GM23338 (cell line): Measurements from ENCODE around the gene JAM2. TPM values are rescaled to one million over a fixed set of nuclear protein-coding genes. Genes with fewer than 3 reads are reported as not detected.

Experiments used
- ATAC-seq: fragments of 200-7000 bp; cut with Tn5 transposase; 3 replicates; pipeline ENCODE4 v1.9.1; 2020
- DNase-seq: peaks from one replicate; pipeline ENCODE4 v3.0.0-alpha.2; 2015; ENCODE audit warnings: low spot score
- H2AFZ ChIP-seq: fragments of 200-600 bp; sonication (generic); 2 replicates; pipeline ENCODE4 v1.8.0; 2016; ENCODE audit warnings: antibody characterized with exemption, mild to moderate bottlenecking, moderate library complexity
- H3F3A ChIP-seq: fragments of 200-600 bp; sonication (generic); replicated peaks from 2 replicates; pipeline ENCODE4 v1.8.0; 2017; ENCODE audit warnings: antibody characterized with exemption, mixed run types, low read depth
- H3K27ac ChIP-seq: fragments of 200-600 bp; sonication (generic); 2 replicates; pipeline ENCODE4 v1.6.1; 2016; ENCODE audit warnings: low read depth
- H3K27me3 ChIP-seq: fragments of 200-600 bp; sonication (generic); 2 replicates; pipeline ENCODE4 v1.8.0; 2016; ENCODE audit warnings: mild to moderate bottlenecking, mixed run types, moderate library complexity; ENCODE audit not compliant: insufficient read depth
- H3K36me3 ChIP-seq: fragments of 200-600 bp; sonication (generic); 2 replicates; pipeline ENCODE4 v1.8.0; 2016; ENCODE audit warnings: mild to moderate bottlenecking; ENCODE audit not compliant: insufficient read depth
- H3K4me1 ChIP-seq: fragments of 200-600 bp; sonication (generic); 2 replicates; pipeline ENCODE4 v1.8.0; 2016; ENCODE audit warnings: mild to moderate bottlenecking, moderate library complexity; ENCODE audit not compliant: insufficient read depth
- H3K4me2 ChIP-seq: fragments of 200-600 bp; sonication (generic); 2 replicates; pipeline ENCODE4 v1.7.1; 2017; ENCODE audit warnings: mixed run types
- H3K4me3 ChIP-seq: fragments of 200-600 bp; sonication (generic); 2 replicates; pipeline ENCODE4 v1.6.1; 2016; ENCODE audit warnings: mixed run types
- H3K79me2 ChIP-seq: fragments of 200-600 bp; sonication (generic); replicated peaks from 2 replicates; pipeline ENCODE4 v1.8.0; 2017; ENCODE audit warnings: mild to moderate bottlenecking; ENCODE audit not compliant: insufficient read depth
- H3K9me2 ChIP-seq: fragments of 200-600 bp; sonication (generic); 2 replicates; pipeline ENCODE4 v1.8.0; 2017; ENCODE audit not compliant: insufficient read depth
- H4K20me1 ChIP-seq: fragments of 200-600 bp; sonication (generic); replicated peaks from 2 replicates; pipeline ENCODE4 v1.8.0; 2017; ENCODE audit warnings: mild to moderate bottlenecking; ENCODE audit not compliant: insufficient read depth
- H3K27ac Mint-ChIP-seq: 2 replicates; pipeline ENCODE4 v1.8.0; 2020; ENCODE audit warnings: inconsistent platforms, mild to moderate bottlenecking, moderate library complexity, mixed read lengths
- H3K27me3 Mint-ChIP-seq: 3 replicates; pipeline ENCODE4 v1.8.0; 2022; ENCODE audit warnings: low read depth, mild to moderate bottlenecking, moderate library complexity, mixed read lengths, inconsistent platforms; ENCODE audit not compliant: insufficient read depth, poor library complexity
- H3K36me3 Mint-ChIP-seq: 3 replicates; pipeline ENCODE4 v1.8.0; 2021; ENCODE audit warnings: low read depth, mild to moderate bottlenecking, inconsistent platforms, moderate library complexity, mixed read lengths
- H3K4me1 Mint-ChIP-seq: 3 replicates; pipeline ENCODE4 v1.8.0; 2020; ENCODE audit warnings: mild to moderate bottlenecking, inconsistent platforms, mixed read lengths
- H3K4me3 Mint-ChIP-seq: 3 replicates; pipeline ENCODE4 v1.8.0; 2021; ENCODE audit warnings: moderate library complexity, mild to moderate bottlenecking, inconsistent platforms, mixed read lengths
- H3K9me3 Mint-ChIP-seq: 3 replicates; pipeline ENCODE4 v1.8.0; 2020; ENCODE audit warnings: moderate library complexity, mild to moderate bottlenecking, inconsistent platforms, mixed read lengths
- CREB1 ChIP-seq: fragments of 250-450 bp; sonication (Bioruptor Pico); IDR thresholded peaks from 2 replicates; pipeline ENCODE4 v1.5.0; 2020; ENCODE audit warnings: low read depth, mild to moderate bottlenecking, moderate library complexity
- ETS1 ChIP-seq: IDR thresholded peaks from 2 replicates; pipeline ENCODE4 v1.6.1; 2016; ENCODE audit warnings: antibody characterized with exemption
- EZH2 ChIP-seq: fragments of 200-600 bp; sonication (generic); IDR thresholded peaks from one replicate; pipeline ENCODE4 v1.8.0; 2017; ENCODE audit warnings: antibody characterized with exemption, mild to moderate bottlenecking, low read depth; ENCODE audit not compliant: unreplicated experiment
- EZH2phosphoT487 ChIP-seq: fragments of 200-600 bp; sonication (generic); IDR thresholded peaks from one replicate; pipeline ENCODE4 v1.8.1; 2018; ENCODE audit warnings: antibody characterized with exemption; ENCODE audit not compliant: unreplicated experiment
- JUNB ChIP-seq: IDR thresholded peaks from one replicate; pipeline ENCODE4 v1.6.1; 2016; ENCODE audit warnings: antibody characterized with exemption; ENCODE audit not compliant: unreplicated experiment
- NANOG ChIP-seq: IDR thresholded peaks from 2 replicates; pipeline ENCODE4 v1.6.1; 2016; ENCODE audit warnings: antibody characterized with exemption, borderline replicate concordance
- POLR2AphosphoS5 ChIP-seq: IDR thresholded peaks from 2 replicates; pipeline ENCODE4 v1.6.1; 2016; ENCODE audit warnings: antibody characterized with exemption, low read depth
- STAT1 ChIP-seq: IDR thresholded peaks from one replicate; pipeline ENCODE4 v1.6.1; 2016; ENCODE audit warnings: antibody characterized with exemption; ENCODE audit not compliant: unreplicated experiment
- ZNF331 ChIP-seq: fragments of 250-450 bp; sonication (Bioruptor Pico); IDR thresholded peaks from 2 replicates; pipeline ENCODE4 v1.5.0; 2020; ENCODE audit warnings: low read depth, mild to moderate bottlenecking, moderate library complexity
- polyA plus RNA-seq: library from polyadenylated mRNA; unstranded; fragments of >200 nt; fragmentation: Nextera tagmentation; extraction: Ambion mirVana; gene quantifications from 2 replicates; pipeline ENCODE4 v1.2.1, GENCODE V29; 2016
- total RNA-seq: library from RNA; depleted of rRNA; stranded (reverse); fragments of >200 nt; shearing (Covaris generic); gene quantifications from 2 replicates; pipeline ENCODE4 v1.2.3, GENCODE V29; 2014
- TF ChIP-seq, protein P1 (sequence below): fragments of 250-450 bp; sonication (Bioruptor Pico); IDR thresholded peaks from 2 replicates; pipeline ENCODE4 v1.5.0; 2020; ENCODE audit warnings: mild to moderate bottlenecking, moderate library complexity
- TF ChIP-seq, protein P2 (sequence below): IDR thresholded peaks from one replicate; pipeline ENCODE4 v1.6.1; 2018; ENCODE audit warnings: antibody characterized with exemption; ENCODE audit not compliant: unreplicated experiment

JAM2 gene
- total and polyA plus RNA-seq, 2 experiments from 2014 or later: 4.9 to 14.6 TPM

DNA sequence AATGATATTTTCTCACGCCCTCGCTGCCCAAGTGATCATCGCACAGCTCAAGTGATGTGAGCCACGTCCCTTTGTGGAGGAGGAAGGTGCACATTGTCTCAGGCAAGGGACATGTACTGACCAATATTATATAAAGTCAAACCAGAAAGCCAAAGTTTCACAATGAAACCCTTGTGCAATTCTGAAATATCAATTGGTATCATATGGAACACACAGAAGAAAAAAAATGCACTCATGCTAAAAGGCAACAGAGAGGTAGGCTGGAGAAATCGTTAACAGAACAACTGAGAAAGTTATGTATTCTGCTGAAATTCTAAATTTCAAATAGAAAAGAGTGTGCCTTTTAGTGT lies 1.9 kb downstream of the JAM2 start:
- Histone ChIP-seq H3K27me3 (peaks cover 24% of the 10 kb centered on the region), H2AFZ (peak overlapping the region; percentile 98), H3K27ac (no peak overlapping the region), H3K36me3 (no peaks in the 10 kb centered on the region), H3K4me3 (peak overlapping the region; percentile 97), H3K4me2 (peak overlapping the region; percentile 97), H3K9me2 (no peaks in the 10 kb centered on the region), H3K79me2 (no peaks in the 10 kb centered on the region), H3F3A (peaks cover 2% of the 10 kb centered on the region; the same call in 1 of the 2 replicates), H4K20me1 (no peaks in the 10 kb centered on the region), H3K4me1 (peaks cover 10% of the 10 kb centered on the region; the same call in 1 of the 2 replicates)
- H3K9me3 Mint-ChIP-seq: no peaks in the 10 kb centered on the region
- peaks cover 10% of the 10 kb centered on the region for H3K27me3 Mint-ChIP-seq
- H3K4me3 Mint-ChIP-seq: peak overlapping the region; percentile 77
- DNase-seq (no peak), ATAC-seq (no peak)
- H3K36me3 Mint-ChIP-seq: no peaks in the 10 kb centered on the region
- H3K27ac Mint-ChIP-seq: no peak overlapping the region
- peaks cover 16% of the 10 kb centered on the region for H3K4me1 Mint-ChIP-seq
- no peak for TF ChIP-seq STAT1
- TF ChIP-seq EZH2phosphoT487: no peak

DNA sequence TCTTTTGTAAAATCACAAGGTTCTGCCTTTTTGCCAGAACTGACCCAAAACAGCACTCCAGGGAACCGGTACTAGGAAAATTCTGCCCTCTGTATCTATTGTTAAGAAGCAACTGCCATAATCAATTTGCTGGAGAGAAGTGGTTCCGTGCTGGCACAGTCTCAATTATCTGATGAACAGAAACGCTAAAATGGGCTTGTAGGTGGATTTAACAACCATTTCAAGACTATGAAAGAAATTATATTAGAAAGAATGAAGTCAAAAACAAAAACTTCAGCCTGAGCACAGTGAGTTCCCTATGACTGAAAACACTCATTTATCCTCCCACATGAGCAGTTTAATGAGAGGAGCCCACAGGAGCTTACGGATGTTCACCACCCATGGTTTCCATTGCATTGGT lies 4.4 kb downstream of the JAM2 start:
- Mint-ChIP-seq H3K9me3 (no peaks in the 10 kb centered on the region), H3K27ac (no peak overlapping the region), H3K4me1 (peaks cover 11% of the 10 kb centered on the region), H3K36me3 (no peaks in the 10 kb centered on the region), H3K27me3 (peaks cover 9% of the 10 kb centered on the region), H3K4me3 (no peak overlapping the region)
- no peaks in the 10 kb centered on the region for H3K79me2 ChIP-seq
- H4K20me1 ChIP-seq: no peaks in the 10 kb centered on the region
- H3K27me3 ChIP-seq: peaks cover 16% of the 10 kb centered on the region
- DNase-seq: no peak
- no peak for ATAC-seq
- H3F3A ChIP-seq: peaks cover 2% of the 10 kb centered on the region; the same call in 1 of the 2 replicates
- no peak overlapping the region for H3K4me3 ChIP-seq
- H3K4me2 ChIP-seq: no peak overlapping the region
- H3K4me1 ChIP-seq: peaks cover 3% of the 10 kb centered on the region; the same call in 1 of the 2 replicates
- no peak for TF ChIP-seq ETS1
- no peak for TF ChIP-seq ZNF331 (CRISPR knock-in tag)
- TF ChIP-seq STAT1: no peak
- no peak for TF ChIP-seq EZH2
- no peak for TF ChIP-seq EZH2phosphoT487
- TF ChIP-seq, protein P1, sequence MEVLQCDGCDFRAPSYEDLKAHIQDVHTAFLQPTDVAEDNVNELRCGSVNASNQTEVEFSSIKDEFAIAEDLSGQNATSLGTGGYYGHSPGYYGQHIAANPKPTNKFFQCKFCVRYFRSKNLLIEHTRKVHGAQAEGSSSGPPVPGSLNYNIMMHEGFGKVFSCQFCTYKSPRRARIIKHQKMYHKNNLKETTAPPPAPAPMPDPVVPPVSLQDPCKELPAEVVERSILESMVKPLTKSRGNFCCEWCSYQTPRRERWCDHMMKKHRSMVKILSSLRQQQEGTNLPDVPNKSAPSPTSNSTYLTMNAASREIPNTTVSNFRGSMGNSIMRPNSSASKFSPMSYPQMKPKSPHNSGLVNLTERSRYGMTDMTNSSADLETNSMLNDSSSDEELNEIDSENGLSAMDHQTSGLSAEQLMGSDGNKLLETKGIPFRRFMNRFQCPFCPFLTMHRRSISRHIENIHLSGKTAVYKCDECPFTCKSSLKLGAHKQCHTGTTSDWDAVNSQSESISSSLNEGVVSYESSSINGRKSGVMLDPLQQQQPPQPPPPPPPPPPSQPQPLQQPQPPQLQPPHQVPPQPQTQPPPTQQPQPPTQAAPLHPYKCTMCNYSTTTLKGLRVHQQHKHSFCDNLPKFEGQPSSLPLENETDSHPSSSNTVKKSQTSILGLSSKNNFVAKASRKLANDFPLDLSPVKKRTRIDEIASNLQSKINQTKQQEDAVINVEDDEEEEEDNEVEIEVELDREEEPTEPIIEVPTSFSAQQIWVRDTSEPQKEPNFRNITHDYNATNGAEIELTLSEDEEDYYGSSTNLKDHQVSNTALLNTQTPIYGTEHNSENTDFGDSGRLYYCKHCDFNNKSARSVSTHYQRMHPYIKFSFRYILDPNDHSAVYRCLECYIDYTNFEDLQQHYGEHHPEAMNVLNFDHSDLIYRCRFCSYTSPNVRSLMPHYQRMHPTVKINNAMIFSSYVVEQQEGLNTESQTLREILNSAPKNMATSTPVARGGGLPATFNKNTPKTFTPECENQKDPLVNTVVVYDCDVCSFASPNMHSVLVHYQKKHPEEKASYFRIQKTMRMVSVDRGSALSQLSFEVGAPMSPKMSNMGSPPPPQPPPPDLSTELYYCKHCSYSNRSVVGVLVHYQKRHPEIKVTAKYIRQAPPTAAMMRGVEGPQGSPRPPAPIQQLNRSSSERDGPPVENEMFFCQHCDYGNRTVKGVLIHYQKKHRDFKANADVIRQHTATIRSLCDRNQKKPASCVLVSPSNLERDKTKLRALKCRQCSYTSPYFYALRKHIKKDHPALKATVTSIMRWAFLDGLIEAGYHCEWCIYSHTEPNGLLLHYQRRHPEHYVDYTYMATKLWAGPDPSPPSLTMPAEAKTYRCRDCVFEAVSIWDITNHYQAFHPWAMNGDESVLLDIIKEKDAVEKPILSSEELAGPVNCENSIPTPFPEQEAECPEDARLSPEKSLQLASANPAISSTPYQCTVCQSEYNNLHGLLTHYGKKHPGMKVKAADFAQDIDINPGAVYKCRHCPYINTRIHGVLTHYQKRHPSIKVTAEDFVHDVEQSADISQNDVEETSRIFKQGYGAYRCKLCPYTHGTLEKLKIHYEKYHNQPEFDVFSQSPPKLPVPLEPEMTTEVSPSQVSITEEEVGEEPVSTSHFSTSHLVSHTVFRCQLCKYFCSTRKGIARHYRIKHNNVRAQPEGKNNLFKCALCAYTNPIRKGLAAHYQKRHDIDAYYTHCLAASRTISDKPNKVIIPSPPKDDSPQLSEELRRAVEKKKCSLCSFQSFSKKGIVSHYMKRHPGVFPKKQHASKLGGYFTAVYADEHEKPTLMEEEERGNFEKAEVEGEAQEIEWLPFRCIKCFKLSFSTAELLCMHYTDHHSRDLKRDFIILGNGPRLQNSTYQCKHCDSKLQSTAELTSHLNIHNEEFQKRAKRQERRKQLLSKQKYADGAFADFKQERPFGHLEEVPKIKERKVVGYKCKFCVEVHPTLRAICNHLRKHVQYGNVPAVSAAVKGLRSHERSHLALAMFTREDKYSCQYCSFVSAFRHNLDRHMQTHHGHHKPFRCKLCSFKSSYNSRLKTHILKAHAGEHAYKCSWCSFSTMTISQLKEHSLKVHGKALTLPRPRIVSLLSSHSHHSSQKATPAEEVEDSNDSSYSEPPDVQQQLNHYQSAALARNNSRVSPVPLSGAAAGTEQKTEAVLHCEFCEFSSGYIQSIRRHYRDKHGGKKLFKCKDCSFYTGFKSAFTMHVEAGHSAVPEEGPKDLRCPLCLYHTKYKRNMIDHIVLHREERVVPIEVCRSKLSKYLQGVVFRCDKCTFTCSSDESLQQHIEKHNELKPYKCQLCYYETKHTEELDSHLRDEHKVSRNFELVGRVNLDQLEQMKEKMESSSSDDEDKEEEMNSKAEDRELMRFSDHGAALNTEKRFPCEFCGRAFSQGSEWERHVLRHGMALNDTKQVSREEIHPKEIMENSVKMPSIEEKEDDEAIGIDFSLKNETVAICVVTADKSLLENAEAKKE: no peak
- no peak for TF ChIP-seq NANOG
- TF ChIP-seq CREB1: no peak
- TF ChIP-seq, protein P2, sequence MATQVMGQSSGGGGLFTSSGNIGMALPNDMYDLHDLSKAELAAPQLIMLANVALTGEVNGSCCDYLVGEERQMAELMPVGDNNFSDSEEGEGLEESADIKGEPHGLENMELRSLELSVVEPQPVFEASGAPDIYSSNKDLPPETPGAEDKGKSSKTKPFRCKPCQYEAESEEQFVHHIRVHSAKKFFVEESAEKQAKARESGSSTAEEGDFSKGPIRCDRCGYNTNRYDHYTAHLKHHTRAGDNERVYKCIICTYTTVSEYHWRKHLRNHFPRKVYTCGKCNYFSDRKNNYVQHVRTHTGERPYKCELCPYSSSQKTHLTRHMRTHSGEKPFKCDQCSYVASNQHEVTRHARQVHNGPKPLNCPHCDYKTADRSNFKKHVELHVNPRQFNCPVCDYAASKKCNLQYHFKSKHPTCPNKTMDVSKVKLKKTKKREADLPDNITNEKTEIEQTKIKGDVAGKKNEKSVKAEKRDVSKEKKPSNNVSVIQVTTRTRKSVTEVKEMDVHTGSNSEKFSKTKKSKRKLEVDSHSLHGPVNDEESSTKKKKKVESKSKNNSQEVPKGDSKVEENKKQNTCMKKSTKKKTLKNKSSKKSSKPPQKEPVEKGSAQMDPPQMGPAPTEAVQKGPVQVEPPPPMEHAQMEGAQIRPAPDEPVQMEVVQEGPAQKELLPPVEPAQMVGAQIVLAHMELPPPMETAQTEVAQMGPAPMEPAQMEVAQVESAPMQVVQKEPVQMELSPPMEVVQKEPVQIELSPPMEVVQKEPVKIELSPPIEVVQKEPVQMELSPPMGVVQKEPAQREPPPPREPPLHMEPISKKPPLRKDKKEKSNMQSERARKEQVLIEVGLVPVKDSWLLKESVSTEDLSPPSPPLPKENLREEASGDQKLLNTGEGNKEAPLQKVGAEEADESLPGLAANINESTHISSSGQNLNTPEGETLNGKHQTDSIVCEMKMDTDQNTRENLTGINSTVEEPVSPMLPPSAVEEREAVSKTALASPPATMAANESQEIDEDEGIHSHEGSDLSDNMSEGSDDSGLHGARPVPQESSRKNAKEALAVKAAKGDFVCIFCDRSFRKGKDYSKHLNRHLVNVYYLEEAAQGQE: no peak
- no peak for TF ChIP-seq JUNB
- TF ChIP-seq POLR2AphosphoS5: no peak
- no peaks in the 10 kb centered on the region for H3K36me3 ChIP-seq
- H2AFZ ChIP-seq: no peak overlapping the region
- H3K9me2 ChIP-seq: no peaks in the 10 kb centered on the region
- H3K27ac ChIP-seq: no peak overlapping the region
